Activated CD8-positive, alpha-beta memory T cell treated with anti-CD3 and anti-CD28 coated beads, Interleukin-2, amount 50 U/mL, for 1 hour (primary cell): ENCODE measurements around the gene APOLD1.
A peak's percentile ranks its signal among the peaks of the same experiment; 100 is the strongest.
"Not testable (repeated sequence)": the region's sequence is repeated elsewhere in the genome, so short reads cannot be mapped to it uniquely, and the experiment has no call there.

Experiments
- DNase-seq: peaks from one replicate; pipeline ENCODE4 v3.0.0-alpha.2; 2020; ENCODE audit errors: extremely low read depth

Gene APOLD1

GRCh38 chr12:12807970-12808702, 22.7 kb downstream of the APOLD1 start:
- peak; percentile 31 for DNase-seq

GRCh38 chr12:12810553-12811021, 25.1 kb downstream of the APOLD1 start:
- DNase-seq, result no peak

- DNase-seq, result no peak
Observed at GRCh38 chr12:12811343-12811742, 25.9 kb downstream of the APOLD1 start.

- DNase-seq, result no peak
Observed at GRCh38 chr12:12812174-12812573, 26.7 kb downstream of the APOLD1 start.

- DNase-seq, result no peak
Observed at GRCh38 chr12:12812618-12813119, 27.2 kb downstream of the APOLD1 start.

GRCh38 chr12:12813120-12814101, 28.0 kb downstream of the APOLD1 start, which contains the start of gene DDX47:
Gene DDX47, plus strand, starts transcription at chr12:12813346. Its CDS starts 22 bp downstream, at chr12:12813368.
- peak; percentile 84 for DNase-seq

- no peak for DNase-seq
Observed at GRCh38 chr12:12817616-12818015, 32.2 kb downstream of the APOLD1 start.

- DNase-seq, result no peak
Observed at GRCh38 chr12:12818701-12819100, 33.2 kb downstream of the APOLD1 start.

- no peak for DNase-seq
Observed at GRCh38 chr12:12819221-12819620, 33.8 kb downstream of the APOLD1 start.

- no peak for DNase-seq
Observed at GRCh38 chr12:12819752-12820311, 34.4 kb downstream of the APOLD1 start.

- not testable (repeated sequence) for DNase-seq
Observed at GRCh38 chr12:12820376-12820775, 34.9 kb downstream of the APOLD1 start.

GRCh38 chr12:12821975-12822374, 36.5 kb downstream of the APOLD1 start:
- no peak for DNase-seq

- DNase-seq, result no peak
Observed at GRCh38 chr12:12822886-12823285, 37.4 kb downstream of the APOLD1 start.

- DNase-seq, result no peak
Observed at GRCh38 chr12:12823300-12823699, 37.8 kb downstream of the APOLD1 start.

GRCh38 chr12:12823811-12824210, 38.4 kb downstream of the APOLD1 start:
- DNase-seq, result no peak

- DNase-seq, result no peak
Observed at GRCh38 chr12:12835378-12836146, 50.1 kb downstream of the APOLD1 start.

- DNase-seq, result no peak
Observed at GRCh38 chr12:12836571-12836970, 51.1 kb downstream of the APOLD1 start.

- no peak for DNase-seq
Observed at GRCh38 chr12:12837025-12837812, 51.8 kb downstream of the APOLD1 start.

- no peak for DNase-seq
Observed at GRCh38 chr12:12837813-12838153, 52.3 kb downstream of the APOLD1 start.

GRCh38 chr12:12839003-12839395, 53.5 kb downstream of the APOLD1 start:
- no peak for DNase-seq
